Heart left ventricle (tissue), 16 donors: ENCODE results near the gene SLC8A3. TPM values are rescaled to one million over a fixed set of nuclear protein-coding genes. Genes with fewer than 3 reads are reported as not detected.

ENCODE experiments used
- ATAC-seq, 4 donors: fragments of 200-7000 bp; cut with Tn5 transposase; one replicate each; pipeline ENCODE4 v1.9.1; 2020 to 2022; ENCODE audit warnings: moderate library complexity in 4 of 4, mild to moderate bottlenecking in 3 of 4, moderate number of reproducible peaks in 1 of 4
- DNase-seq, 5 donors: peaks; one replicate each; pipeline ENCODE4 v3.0.0-alpha.2; 2020
- H3K27ac ChIP-seq, 12 donors: fragments of 200-600 bp; sonication (generic) in 4 of 12; one replicate each; pipeline versions ENCODE4 v1.5.0 to v1.8.0; 2016 to 2022; ENCODE audit warnings: mild to moderate bottlenecking in 2 of 12
- H3K27me3 ChIP-seq, 9 donors: fragments of 200-600 bp; sonication (generic) in 2 of 9; one replicate each; pipeline versions ENCODE4 v1.5.1 to v1.8.0; 2016 to 2022; ENCODE audit warnings: mild to moderate bottlenecking in 3 of 9
- H3K36me3 ChIP-seq, 9 donors: fragments of 200-600 bp; sonication (generic) in 2 of 9; one replicate each; pipeline versions ENCODE4 v1.5.0 to v1.8.0; 2018 to 2022; ENCODE audit warnings: mild to moderate bottlenecking in 2 of 9
- H3K4me1 ChIP-seq, 12 donors: fragments of 200-600 bp; sonication (generic) in 4 of 12; one replicate each; pipeline versions ENCODE4 v1.5.0 to v1.8.0; 2016 to 2022; ENCODE audit warnings: mild to moderate bottlenecking in 3 of 12
- H3K4me3 ChIP-seq, 12 donors: fragments of 200-600 bp; sonication (generic) in 4 of 12; one replicate each; pipeline versions ENCODE4 v1.5.0 to v1.8.0; 2017 to 2022; ENCODE audit warnings: mild to moderate bottlenecking in 9 of 12, moderate library complexity in 4 of 12
- H3K9me3 ChIP-seq, 12 donors: fragments of 200-600 bp; sonication (generic) in 4 of 12; one replicate each; pipeline versions ENCODE4 v1.5.0 to v1.8.0; 2016 to 2022; ENCODE audit warnings: mild to moderate bottlenecking in 1 of 12
- CTCF ChIP-seq, 12 donors: fragments of 200-600 bp; sonication (generic) in 4 of 12; IDR thresholded peaks; one replicate each; pipeline versions ENCODE4 v1.5.0 to v1.8.0; 2018 to 2022; ENCODE audit warnings: antibody characterized with exemption in 12 of 12, mild to moderate bottlenecking in 5 of 12
- POLR2A ChIP-seq, 2 donors: fragments of 450-650 bp; IDR thresholded peaks; one replicate each; pipeline ENCODE4 v1.6.1; 2017; ENCODE audit warnings: antibody characterized with exemption in 2 of 2, mild to moderate bottlenecking in 2 of 2, moderate library complexity in 2 of 2
- WGBS, 4 donors: extraction: QIAGEN DNeasy Blood & Tissue Kit in 2 of 4; methylation state at CpG; one replicate each; pipeline versions ENCODE4 v1.1.5 to v1.1.7; 2013 to 2018; 5-methylcytosine and 5-hydroxymethylcytosine counted together
- intact Hi-C, 10 donors: fragments of 100-400 bp; cut with DNase I; formaldehyde crosslinking; loops; one replicate each; pipeline versions ENCODE4 v1.11.1 to v1.14.2; 2022
- polyA plus RNA-seq, 2 donors: library from polyadenylated mRNA; stranded (reverse); fragments of 200-250 nt; gene quantifications; one replicate each; pipeline ENCODE4 v1.2.3, GENCODE V29; 2013
- total RNA-seq, 9 donors: library from RNA; depleted of rRNA in 2 of 9; stranded (reverse); fragments of >200 nt in 2 of 9; fragmentation: NEBNext Ultra II Directional in 3 of 9; extraction: Animal tissue kit (Norgen Biotek cat#: 25700) in 3 of 9; gene quantifications; one replicate each; pipeline versions ENCODE4 v1.1.0 to v1.2.4, GENCODE V29; 2016 to 2023
- donor health status: ischemic (EF 13 %, LVEDD 7.1; RV severe dilation, severe dysfunction).
- donor health status: healthy with polysubstance abuse.
- donor health status: DM: no; HTN: yes; CAD: no.
- donor health status: DM: no; HTN: no; CAD: no.
- donor health status: ischemic (EF 25% LVEDD 6.9; RV normal size, moderate dysfunction).
- donor health status: ischemic (EF 25% LVEDD 5.7; RV mildly dilated, moderate dysfunction).
- donor health status: healthy.
- donor health status: DM: yes; HTN: yes; CAD: no.
- donor health status: ischemic (EF 35%, LVEDD 5.7; RV mildly dilated, moderate dysfunction).
- donor health status: nonischemic (EF 11% LVEDD 7.7; RV severe dilation, severe dysfunction).
- donor health status: DM: yes; HTN: yes; CAD: no.
- donor health status: PGD.
- donor health status: ischemic (EF 29% LVEDD 5.4; RV normal size, mild dysfunction).
- donor health status: nonischemic (EF 23%, LVEDD 6.1; RV moderate dilation, normal function).

The SLC8A3 gene
- total and polyA plus RNA-seq, 11 donors, result 0.03 to 0.23 (median 0.11) TPM; not detected in 6

GRCh38 chr14:70019695-70020094, 169.1 kb downstream of the SLC8A3 start:
- no peak for ATAC-seq
- peaks cover 0 to 36% (median 0%) of the 10 kb centered on the region in 12 donors for H3K4me1 ChIP-seq
- no peak for DNase-seq
- H3K27ac ChIP-seq, result peak overlapping the region in 1 of 12 donors; percentile 59
- H3K36me3 ChIP-seq, result no peaks in the 10 kb centered on the region
- H3K4me3 ChIP-seq, result no peak overlapping the region
- H3K9me3 ChIP-seq, result no peaks in the 10 kb centered on the region
- peaks cover 0 to 8% (median 0%) of the 10 kb centered on the region in 9 donors for H3K27me3 ChIP-seq
- TF ChIP-seq CTCF (IDR thresholded peaks at IDR 0.05) (no peak), POLR2A (IDR thresholded peaks at IDR 0.05) (no peak)
- intact Hi-C loops, result loop anchor here in 2 of 10 donors (10.0 kb wide), 1 partner anchor 485 kb away; no protein-coding TSS in a partner anchor

- 43 to 63% (median 51%) methylated on average over 6 to 9 of the region's 9 CpGs for WGBS, 4 donors
- peak overlapping the region in 8 of 12 donors; percentile 3 to 49 (median 38) for H3K4me3 ChIP-seq
- peak in 3 of 4 donors; percentile 56 to 70 (median 65) for ATAC-seq
- intact Hi-C loops, result no loop called here
- H3K27ac ChIP-seq, result peak overlapping the region in 1 of 12 donors; percentile 59
- peaks cover 0 to 11% (median 0%) of the 10 kb centered on the region in 9 donors for H3K27me3 ChIP-seq
- no peak for TF ChIP-seq POLR2A (IDR thresholded peaks at IDR 0.05)
- no peak for TF ChIP-seq CTCF (IDR thresholded peaks at IDR 0.05)
- H3K36me3 ChIP-seq, result no peaks in the 10 kb centered on the region
- peak in 3 of 5 donors; percentile 29 to 62 (median 41) for DNase-seq
- H3K9me3 ChIP-seq, result no peaks in the 10 kb centered on the region
- peaks cover 0 to 36% (median 0%) of the 10 kb centered on the region in 12 donors for H3K4me1 ChIP-seq
Measured at GRCh38 chr14:70018713-70019211, 170.0 kb downstream of the SLC8A3 start.

- Histone ChIP-seq H3K4me1 (peaks cover 0 to 36% (median 0%) of the 10 kb centered on the region in 12 donors), H3K9me3 (no peaks in the 10 kb centered on the region), H3K27me3 (peaks cover 0 to 16% (median 0%) of the 10 kb centered on the region in 9 donors), H3K27ac (peak overlapping the region in 1 of 12 donors; percentile 59), H3K4me3 (no peak overlapping the region), H3K36me3 (no peaks in the 10 kb centered on the region)
- ATAC-seq (no peak), DNase-seq (no peak)
- 53 to 77% (median 67%) methylated on average over 2 of the region's 2 CpGs for WGBS, 4 donors
- intact Hi-C loops, result no loop called here
- TF ChIP-seq POLR2A (IDR thresholded peaks at IDR 0.05), result no peak
- no peak for TF ChIP-seq CTCF (IDR thresholded peaks at IDR 0.05)
Measured at GRCh38 chr14:70018230-70018629, 170.5 kb downstream of the SLC8A3 start.

- H3K27ac ChIP-seq, result no peak overlapping the region
- intact Hi-C loops, result no loop called here
- peaks cover 0 to 16% (median 0%) of the 10 kb centered on the region in 9 donors for H3K27me3 ChIP-seq
- H3K9me3 ChIP-seq, result no peaks in the 10 kb centered on the region
- H3K4me3 ChIP-seq, result no peak overlapping the region
- no peaks in the 10 kb centered on the region for H3K36me3 ChIP-seq
- DNase-seq (no peak), ATAC-seq (no peak)
- TF ChIP-seq POLR2A (IDR thresholded peaks at IDR 0.05) (no peak), CTCF (IDR thresholded peaks at IDR 0.05) (no peak)
- peaks cover 0 to 18% (median 0%) of the 10 kb centered on the region in 12 donors for H3K4me1 ChIP-seq
- 80 to 84% (median 81%) methylated on average over 7 of the region's 7 CpGs for WGBS, 4 donors
Measured at GRCh38 chr14:70014406-70015095, 174.2 kb downstream of the SLC8A3 start.
